Endothelial cell (in vitro differentiated cells): ENCODE results near the gene TBC1D22B. TPM values are rescaled to one million over a fixed set of nuclear protein-coding genes. Genes with fewer than 3 reads are reported as not detected.

Experiments used
- DNase-seq: peaks from one replicate; pipeline ENCODE4 v3.0.0; 2021; ENCODE audit warnings: low spot score
- H3K27ac Mint-ChIP-seq: one replicate; pipeline ENCODE4 v1.8.0; 2021; ENCODE audit warnings: mixed read lengths, inconsistent platforms; ENCODE audit not compliant: unreplicated experiment
- H3K27me3 Mint-ChIP-seq: one replicate; pipeline ENCODE4 v1.8.0; 2021; ENCODE audit warnings: mild to moderate bottlenecking, moderate library complexity, mixed read lengths, inconsistent platforms; ENCODE audit not compliant: unreplicated experiment
- H3K36me3 Mint-ChIP-seq: one replicate; pipeline ENCODE4 v1.8.0; 2021; ENCODE audit warnings: mild to moderate bottlenecking, low read depth, mixed read lengths, inconsistent platforms; ENCODE audit not compliant: unreplicated experiment
- H3K4me1 Mint-ChIP-seq: one replicate; pipeline ENCODE4 v1.8.0; 2021; ENCODE audit warnings: mild to moderate bottlenecking, mixed read lengths, inconsistent platforms; ENCODE audit not compliant: unreplicated experiment
- H3K4me3 Mint-ChIP-seq: one replicate; pipeline ENCODE4 v1.8.0; 2021; ENCODE audit warnings: mild to moderate bottlenecking, mixed read lengths, inconsistent platforms; ENCODE audit not compliant: unreplicated experiment
- H3K9me3 Mint-ChIP-seq: one replicate; pipeline ENCODE4 v1.8.0; 2021; ENCODE audit warnings: mixed read lengths, inconsistent platforms; ENCODE audit not compliant: unreplicated experiment
- CTCF ChIP-seq: fragments of 200-600 bp; sonication (generic); IDR thresholded peaks from one replicate; pipeline ENCODE4 v1.5.0; 2021; ENCODE audit warnings: antibody characterized with exemption; ENCODE audit not compliant: unreplicated experiment
- total RNA-seq: library from RNA; stranded (reverse); fragmentation: NEBNext Ultra II Directional; extraction: Animal tissue kit (Norgen Biotek cat#: 25700); gene quantifications from one replicate; pipeline ENCODE4 v1.2.1, GENCODE V29; 2021; ENCODE audit not compliant: unreplicated experiment

TBC1D22B gene
- total RNA-seq, 1 donor from 2014 or later: 11.8 TPM

GRCh38 chr6:37243131-37243815, 14.3 kb upstream of the TBC1D22B start:
- H3K27me3 Mint-ChIP-seq: no peaks in the 10 kb centered on the region
- H3K4me1 Mint-ChIP-seq: peaks cover 4% of the 10 kb centered on the region
- H3K36me3 Mint-ChIP-seq: no peaks in the 10 kb centered on the region
- H3K4me3 Mint-ChIP-seq: no peak overlapping the region
- no peak for DNase-seq
- H3K27ac Mint-ChIP-seq: no peak overlapping the region
- H3K9me3 Mint-ChIP-seq: no peaks in the 10 kb centered on the region
- no peak for TF ChIP-seq CTCF

GRCh38 chr6:37243816-37244370, 13.7 kb upstream of the TBC1D22B start:
- H3K9me3 Mint-ChIP-seq: no peaks in the 10 kb centered on the region
- peaks cover 4% of the 10 kb centered on the region for H3K4me1 Mint-ChIP-seq
- H3K4me3 Mint-ChIP-seq: no peak overlapping the region
- no peaks in the 10 kb centered on the region for H3K27me3 Mint-ChIP-seq
- no peaks in the 10 kb centered on the region for H3K36me3 Mint-ChIP-seq
- H3K27ac Mint-ChIP-seq: no peak overlapping the region
- TF ChIP-seq CTCF: no peak
- DNase-seq: no peak

- no peaks in the 10 kb centered on the region for H3K36me3 Mint-ChIP-seq
- peaks cover 4% of the 10 kb centered on the region for H3K4me1 Mint-ChIP-seq
- no peak overlapping the region for H3K27ac Mint-ChIP-seq
Measured at GRCh38 chr6:37244430-37245310, 12.9 kb upstream of the TBC1D22B start.

GRCh38 chr6:37251211-37251780, 6.3 kb upstream of the TBC1D22B start:
- H3K27ac Mint-ChIP-seq: no peak overlapping the region
- no peak for TF ChIP-seq CTCF

More at GRCh38 chr6:37244430-37245310, 12.9 kb upstream of the TBC1D22B start:
- Mint-ChIP-seq H3K4me3 (no peak overlapping the region), H3K9me3 (no peaks in the 10 kb centered on the region), H3K27me3 (no peaks in the 10 kb centered on the region)
- no peak for TF ChIP-seq CTCF
- DNase-seq: no peak

More at GRCh38 chr6:37251211-37251780, 6.3 kb upstream of the TBC1D22B start:
- Mint-ChIP-seq H3K27me3 (no peaks in the 10 kb centered on the region), H3K4me1 (peaks cover 4% of the 10 kb centered on the region), H3K4me3 (no peak overlapping the region), H3K9me3 (no peaks in the 10 kb centered on the region), H3K36me3 (peaks cover 8% of the 10 kb centered on the region)
- DNase-seq: no peak
